Activated naive CD8-positive, alpha-beta T cell treated with anti-CD3 and anti-CD28 coated beads for 36 hours (primary cell): Measurements from ENCODE around the gene KLHL29. TPM values are rescaled to one million over a fixed set of nuclear protein-coding genes. Genes with fewer than 3 reads are reported as not detected.

Experiments used
- DNase-seq: peaks from one replicate; pipeline ENCODE4 v3.0.0; 2021
- H3K27ac Mint-ChIP-seq: one replicate; pipeline ENCODE4 v1.8.0; 2022; ENCODE audit warnings: mild to moderate bottlenecking, moderate library complexity, mixed read lengths
- H3K27me3 Mint-ChIP-seq: one replicate; pipeline ENCODE4 v1.8.0; 2022; ENCODE audit warnings: mild to moderate bottlenecking, mixed read lengths
- H3K36me3 Mint-ChIP-seq: one replicate; pipeline ENCODE4 v1.8.0; 2021; ENCODE audit warnings: mild to moderate bottlenecking, mixed read lengths
- H3K4me1 Mint-ChIP-seq: one replicate; pipeline ENCODE4 v1.8.0; 2021; ENCODE audit warnings: mixed read lengths
- H3K4me3 Mint-ChIP-seq: one replicate; pipeline ENCODE4 v1.8.0; 2022; ENCODE audit warnings: mild to moderate bottlenecking, moderate library complexity, mixed read lengths
- H3K9me3 Mint-ChIP-seq: one replicate; pipeline ENCODE4 v1.8.0; 2022; ENCODE audit warnings: mixed read lengths
- total RNA-seq, 2 experiments: library from RNA; stranded (reverse); gene quantifications; one replicate each; pipeline ENCODE4 v1.2.3, GENCODE V29; 2021

Gene KLHL29
- total RNA-seq, 2 experiments from 2014 or later: 1.2 to 1.5 TPM

DNA sequence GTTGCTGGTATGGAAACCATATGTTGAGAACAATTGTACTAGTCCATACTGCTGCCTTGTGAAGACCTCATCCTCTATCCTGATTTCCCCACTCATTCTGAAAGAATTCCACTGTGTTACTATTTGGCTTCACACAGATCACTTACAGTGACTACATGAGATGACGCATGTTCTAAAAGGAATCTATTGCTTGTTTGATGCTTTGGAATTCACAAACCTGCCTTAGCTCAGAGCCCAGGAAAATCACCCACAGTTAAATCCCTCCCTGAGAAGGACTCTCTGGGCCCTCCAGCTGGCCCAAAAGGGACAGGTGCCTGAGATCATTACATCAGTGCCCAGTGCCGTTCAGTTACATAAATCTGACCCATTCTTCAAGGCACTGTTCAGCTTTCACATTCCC, 45.3 kb downstream of the KLHL29 start:
- H3K27ac Mint-ChIP-seq: no peak overlapping the region
- no peak for DNase-seq
- H3K4me1 Mint-ChIP-seq: no peaks in the 10 kb centered on the region
- H3K27me3 Mint-ChIP-seq: peaks cover 15% of the 10 kb centered on the region
- no peaks in the 10 kb centered on the region for H3K36me3 Mint-ChIP-seq
- no peaks in the 10 kb centered on the region for H3K9me3 Mint-ChIP-seq
- no peak overlapping the region for H3K4me3 Mint-ChIP-seq

- Mint-ChIP-seq H3K27ac (no peak overlapping the region), H3K4me3 (no peak overlapping the region), H3K4me1 (peaks cover 13% of the 10 kb centered on the region), H3K9me3 (peaks cover under 1% of the 10 kb centered on the region), H3K27me3 (peaks cover 36% of the 10 kb centered on the region), H3K36me3 (peaks cover under 1% of the 10 kb centered on the region)
- DNase-seq: no peak
These were observed 47.6 kb downstream of the KLHL29 start for GRCh38 chr2:23432531-23432930.

DNA sequence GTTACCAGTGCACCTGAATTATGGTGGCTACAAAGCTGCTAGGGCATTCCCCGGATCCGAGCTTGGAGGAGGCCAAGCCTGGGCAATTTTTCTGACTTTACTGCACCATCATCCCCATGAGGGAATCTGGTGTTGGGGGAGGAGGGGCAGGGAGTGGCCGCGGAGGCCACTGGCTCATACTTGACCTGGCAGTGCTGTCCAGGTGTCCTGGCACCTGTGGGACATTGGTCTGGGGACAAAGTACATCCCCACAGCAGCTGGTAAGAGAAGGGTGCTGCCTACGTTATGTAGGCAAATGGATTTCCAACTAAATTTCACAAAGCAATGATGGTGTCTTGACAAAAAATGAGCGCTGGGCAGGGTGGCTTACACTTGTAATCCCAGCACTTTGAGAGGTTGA, 48.3 kb downstream of the KLHL29 start:
- H3K9me3 Mint-ChIP-seq: peaks cover 2% of the 10 kb centered on the region
- no peak for DNase-seq
- H3K36me3 Mint-ChIP-seq: peaks cover 2% of the 10 kb centered on the region
- no peak overlapping the region for H3K27ac Mint-ChIP-seq
- H3K4me1 Mint-ChIP-seq: peaks cover 13% of the 10 kb centered on the region
- H3K27me3 Mint-ChIP-seq: peaks cover 43% of the 10 kb centered on the region
- no peak overlapping the region for H3K4me3 Mint-ChIP-seq

DNA sequence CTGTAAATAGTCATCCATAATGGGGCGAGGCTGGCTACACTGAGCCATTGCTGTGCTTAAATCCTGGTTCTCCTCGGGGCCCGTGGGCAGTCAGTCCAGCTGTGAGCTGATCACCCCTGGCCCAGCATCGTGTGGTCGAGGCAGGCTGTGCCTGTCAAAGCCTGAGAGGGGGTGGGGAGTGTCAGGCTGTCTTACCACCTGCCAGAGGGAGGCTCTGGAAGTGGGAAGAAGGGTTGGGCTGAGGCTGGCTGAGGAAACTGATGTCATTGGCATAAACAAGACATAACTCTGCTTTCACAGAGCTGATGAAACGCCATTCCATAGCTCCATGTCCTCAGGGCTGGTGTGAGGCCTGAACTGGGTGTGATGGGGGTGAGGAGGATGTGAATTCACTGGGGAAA, 49.7 kb downstream of the KLHL29 start:
- H3K27me3 Mint-ChIP-seq: peaks cover 43% of the 10 kb centered on the region
- DNase-seq: no peak
- H3K9me3 Mint-ChIP-seq: peaks cover 2% of the 10 kb centered on the region

GRCh38 chr2:23435250-23436035, 50.5 kb downstream of the KLHL29 start:
- Mint-ChIP-seq H3K9me3 (peaks cover 2% of the 10 kb centered on the region), H3K27me3 (peaks cover 43% of the 10 kb centered on the region), H3K4me3 (no peak overlapping the region), H3K27ac (no peak overlapping the region), H3K36me3 (peaks cover 2% of the 10 kb centered on the region), H3K4me1 (peaks cover 13% of the 10 kb centered on the region)
- no peak for DNase-seq

More for the DNA sequence above, 49.7 kb downstream of the KLHL29 start:
- Mint-ChIP-seq H3K4me3 (no peak overlapping the region), H3K36me3 (peaks cover 2% of the 10 kb centered on the region), H3K4me1 (peaks cover 13% of the 10 kb centered on the region), H3K27ac (no peak overlapping the region)

GRCh38 chr2:23436346-23437098, 51.5 kb downstream of the KLHL29 start:
- DNase-seq: peak; percentile 38
- peaks cover 43% of the 10 kb centered on the region for H3K27me3 Mint-ChIP-seq
- no peak overlapping the region for H3K27ac Mint-ChIP-seq
- H3K4me3 Mint-ChIP-seq: no peak overlapping the region
- H3K36me3 Mint-ChIP-seq: peaks cover 2% of the 10 kb centered on the region
- peaks cover 3% of the 10 kb centered on the region for H3K9me3 Mint-ChIP-seq
- H3K4me1 Mint-ChIP-seq: peaks cover 13% of the 10 kb centered on the region

DNA sequence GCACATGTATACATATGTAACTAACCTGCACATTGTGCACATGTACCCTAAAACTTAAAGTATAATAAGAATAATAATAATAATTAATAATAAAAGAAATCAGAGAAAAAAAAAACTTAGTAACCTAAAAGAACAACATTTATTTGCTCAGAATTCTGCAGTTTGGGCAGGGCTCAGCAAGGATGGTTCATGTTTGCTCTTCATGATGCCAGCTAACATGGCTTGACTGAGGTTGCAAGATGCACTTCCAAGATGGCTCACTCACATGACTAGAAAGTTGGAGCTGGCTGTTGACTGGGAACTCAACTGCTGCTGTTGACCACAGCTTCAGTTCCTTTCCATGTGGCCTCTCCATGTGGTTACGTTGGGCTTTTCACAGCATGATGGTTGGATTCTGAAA, 56.4 kb downstream of the KLHL29 start:
- peaks cover 2% of the 10 kb centered on the region for H3K36me3 Mint-ChIP-seq
- no peak overlapping the region for H3K27ac Mint-ChIP-seq
- H3K4me1 Mint-ChIP-seq: peaks cover 6% of the 10 kb centered on the region
- peaks cover 25% of the 10 kb centered on the region for H3K27me3 Mint-ChIP-seq
- peaks cover 5% of the 10 kb centered on the region for H3K9me3 Mint-ChIP-seq
- no peak overlapping the region for H3K4me3 Mint-ChIP-seq
- DNase-seq: no peak

GRCh38 chr2:23445450-23445868, 60.5 kb downstream of the KLHL29 start:
- H3K27ac Mint-ChIP-seq: no peak overlapping the region
- H3K27me3 Mint-ChIP-seq: peaks cover 12% of the 10 kb centered on the region
- H3K4me3 Mint-ChIP-seq: no peak overlapping the region
- peaks cover 4% of the 10 kb centered on the region for H3K9me3 Mint-ChIP-seq
- peaks cover 5% of the 10 kb centered on the region for H3K4me1 Mint-ChIP-seq
- H3K36me3 Mint-ChIP-seq: no peaks in the 10 kb centered on the region
- DNase-seq: no peak

DNA sequence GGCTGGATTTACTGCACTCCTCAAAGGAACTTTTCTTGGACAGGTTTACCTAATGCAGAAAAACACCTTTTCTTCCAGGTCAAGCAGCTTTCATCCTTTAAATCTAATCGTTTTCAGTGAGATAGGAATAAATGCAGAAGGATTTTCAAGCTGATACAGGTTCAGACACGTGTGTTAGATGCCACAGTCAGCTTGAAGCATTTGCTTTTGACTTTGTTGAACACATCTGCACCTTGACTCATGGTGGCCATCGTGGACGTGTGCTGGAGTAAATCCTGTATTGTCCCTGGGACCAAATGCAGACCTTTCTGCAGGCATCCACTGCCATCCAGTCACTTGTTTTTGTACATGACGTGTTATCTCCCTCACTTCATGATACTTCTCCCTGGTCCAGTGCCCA, 61.9 kb downstream of the KLHL29 start:
- H3K4me3 Mint-ChIP-seq: no peak overlapping the region
- H3K27me3 Mint-ChIP-seq: peaks cover 12% of the 10 kb centered on the region
- H3K4me1 Mint-ChIP-seq: peaks cover 5% of the 10 kb centered on the region
- no peak for DNase-seq
- no peak overlapping the region for H3K27ac Mint-ChIP-seq
- peaks cover 2% of the 10 kb centered on the region for H3K9me3 Mint-ChIP-seq
- H3K36me3 Mint-ChIP-seq: no peaks in the 10 kb centered on the region

DNA sequence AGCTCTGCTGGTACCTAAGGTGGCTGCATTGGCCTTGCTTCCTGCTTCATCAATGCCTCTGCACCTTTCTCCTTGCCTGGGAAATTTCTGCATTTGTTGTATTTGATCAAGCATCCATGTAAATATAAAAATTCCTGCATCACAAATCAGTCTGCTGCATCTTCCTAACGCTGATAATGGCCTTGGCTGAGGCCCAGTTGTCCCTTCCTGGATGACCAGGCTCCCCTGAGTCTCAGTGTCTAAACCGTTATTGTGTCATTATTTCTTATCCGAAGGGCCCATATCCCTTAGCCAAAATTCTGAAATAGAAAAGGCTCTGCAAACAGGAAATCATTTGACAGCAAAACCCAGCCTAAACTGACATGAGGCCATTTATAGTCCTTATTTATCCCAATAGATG, 62.4 kb downstream of the KLHL29 start:
- DNase-seq: no peak
- Mint-ChIP-seq H3K4me3 (no peak overlapping the region), H3K36me3 (no peaks in the 10 kb centered on the region), H3K4me1 (peaks cover 8% of the 10 kb centered on the region), H3K27ac (no peak overlapping the region), H3K27me3 (peaks cover 12% of the 10 kb centered on the region), H3K9me3 (no peaks in the 10 kb centered on the region)

- H3K9me3 Mint-ChIP-seq: no peaks in the 10 kb centered on the region
- no peak overlapping the region for H3K27ac Mint-ChIP-seq
- DNase-seq: no peak
- H3K4me3 Mint-ChIP-seq: no peak overlapping the region
- H3K4me1 Mint-ChIP-seq: peaks cover 22% of the 10 kb centered on the region
- peaks cover 20% of the 10 kb centered on the region for H3K27me3 Mint-ChIP-seq
- no peaks in the 10 kb centered on the region for H3K36me3 Mint-ChIP-seq
These were observed 63.9 kb downstream of the KLHL29 start for GRCh38 chr2:23448906-23449305.

- Mint-ChIP-seq H3K27me3 (peaks cover 24% of the 10 kb centered on the region), H3K4me3 (no peak overlapping the region), H3K4me1 (peaks cover 22% of the 10 kb centered on the region), H3K27ac (no peak overlapping the region), H3K36me3 (no peaks in the 10 kb centered on the region), H3K9me3 (no peaks in the 10 kb centered on the region)
- DNase-seq: no peak
These were observed 64.4 kb downstream of the KLHL29 start for GRCh38 chr2:23449413-23449812.

DNA sequence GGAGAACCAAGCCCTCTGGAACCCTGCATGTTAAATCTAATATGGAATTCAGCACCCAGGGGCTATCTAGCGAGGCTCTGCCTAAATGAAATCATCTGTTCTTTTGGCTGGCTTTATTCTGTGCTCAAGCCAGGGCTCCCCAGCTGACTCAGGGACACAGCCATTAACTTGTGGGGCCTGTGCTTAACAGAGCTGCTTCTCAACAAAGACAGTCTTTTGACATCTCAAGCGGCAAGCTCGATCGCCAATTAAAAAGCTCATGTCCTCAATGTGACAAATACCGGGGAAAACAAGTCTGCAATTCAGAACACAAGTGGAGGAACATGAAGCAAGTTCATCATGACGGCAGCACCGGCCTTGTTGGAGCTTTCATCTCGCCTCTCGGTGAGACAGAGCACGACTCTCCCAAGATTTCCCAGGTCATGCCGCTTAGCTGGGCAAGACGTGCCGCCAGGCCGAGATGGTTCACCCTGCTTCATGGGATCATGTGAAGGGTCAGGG, 64.9 kb downstream of the KLHL29 start:
- Mint-ChIP-seq H3K4me3 (no peak overlapping the region), H3K4me1 (peaks cover 26% of the 10 kb centered on the region), H3K27me3 (peaks cover 28% of the 10 kb centered on the region), H3K36me3 (no peaks in the 10 kb centered on the region), H3K9me3 (no peaks in the 10 kb centered on the region), H3K27ac (no peak overlapping the region)
- no peak for DNase-seq

DNA sequence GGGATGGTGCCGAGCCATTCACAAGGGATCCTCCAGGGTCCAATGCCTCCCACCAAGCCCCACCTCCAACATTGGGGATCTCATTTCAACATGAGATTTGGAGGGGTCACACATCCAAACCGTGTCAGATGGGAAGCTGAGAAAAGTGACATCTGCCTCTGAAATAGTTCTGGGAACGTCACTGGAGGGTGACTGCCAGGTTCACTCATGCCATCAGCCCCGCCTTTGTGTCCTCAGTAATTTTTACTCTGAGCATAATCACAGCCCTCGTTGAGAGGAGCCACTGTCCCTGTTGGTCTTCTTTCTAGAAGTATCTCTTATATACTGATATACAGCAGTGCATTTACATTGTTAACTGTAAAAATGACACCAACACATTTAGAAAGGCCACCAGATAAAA, 67.4 kb downstream of the KLHL29 start:
- peaks cover 31% of the 10 kb centered on the region for H3K4me1 Mint-ChIP-seq
- no peaks in the 10 kb centered on the region for H3K9me3 Mint-ChIP-seq
- DNase-seq: no peak
- no peak overlapping the region for H3K4me3 Mint-ChIP-seq
- H3K36me3 Mint-ChIP-seq: no peaks in the 10 kb centered on the region
- no peak overlapping the region for H3K27ac Mint-ChIP-seq
- peaks cover 36% of the 10 kb centered on the region for H3K27me3 Mint-ChIP-seq

DNA sequence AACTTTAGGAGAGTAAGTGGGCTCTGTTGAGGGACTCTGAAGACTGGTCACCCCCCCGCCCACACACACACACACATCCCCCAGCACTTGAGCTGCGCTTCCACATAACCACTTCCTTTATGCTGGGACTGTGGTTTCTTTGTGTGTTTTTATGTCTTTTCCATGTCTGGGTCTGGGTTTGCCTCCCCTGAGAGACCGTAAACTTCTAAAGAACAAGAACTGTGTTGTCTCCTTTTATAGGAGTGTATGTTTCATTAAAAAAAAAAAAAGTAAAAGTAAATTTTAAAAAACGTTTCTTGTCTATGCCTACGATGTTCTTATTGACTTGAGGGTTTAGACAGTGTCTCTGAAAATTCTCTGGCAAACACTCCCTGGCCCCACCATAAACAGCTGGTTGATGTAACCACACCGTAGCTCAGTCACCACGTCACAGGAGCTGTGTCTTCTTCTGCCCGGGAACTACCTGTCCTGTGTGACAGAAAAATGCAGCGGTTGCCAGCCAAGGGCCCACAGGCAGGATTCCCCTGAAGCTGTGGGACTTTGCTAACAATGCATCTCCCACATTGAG, 68.0 kb downstream of the KLHL29 start:
- no peaks in the 10 kb centered on the region for H3K9me3 Mint-ChIP-seq
- peak overlapping the region; percentile 54 for H3K27ac Mint-ChIP-seq
- no peaks in the 10 kb centered on the region for H3K36me3 Mint-ChIP-seq
- no peak overlapping the region for H3K4me3 Mint-ChIP-seq
- H3K4me1 Mint-ChIP-seq: peaks cover 31% of the 10 kb centered on the region
- H3K27me3 Mint-ChIP-seq: peaks cover 35% of the 10 kb centered on the region
- peak; percentile 24 for DNase-seq
